Activated CD8-positive, alpha-beta memory T cell treated with anti-CD3 and anti-CD28 coated beads for 36 hours (primary cell): ENCODE measurements around the gene DAB1. TPM values are rescaled to one million over a fixed set of nuclear protein-coding genes. Genes with fewer than 3 reads are reported as not detected.

Experiments used
- CTCF ChIA-PET: fragments of 350-600 bp; sonication (Branson Sonifier 250); formaldehyde crosslinking; loops from one replicate; lab custom pipeline; 2021; ENCODE audit warnings: antibody characterized with exemption; lab: Charles Lee
- POLR2A ChIA-PET: fragments of 350-600 bp; sonication (Branson Sonifier 250); formaldehyde crosslinking; loops from one replicate; lab custom pipeline; 2021; ENCODE audit warnings: antibody characterized with exemption; lab: Charles Lee
- total RNA-seq, 2 experiments: library from RNA; stranded (reverse); gene quantifications; one replicate each; pipeline ENCODE4 v1.2.3, GENCODE V29; 2021

The DAB1 gene
- total RNA-seq = not detected

GRCh38 chr1:57423656-57424211, at the start of gene DAB1:
Gene DAB1, minus strand, starts transcription at chr1:57424060. Its CDS starts 133,030 bp downstream, at chr1:57291030.
- CTCF ChIA-PET = interaction anchor here (1.4 kb wide), 1 partner anchor 11 kb away, joined by 4 read pairs; no protein-coding TSS in a partner anchor
- POLR2A ChIA-PET = no interaction called here

GRCh38 chr1:57473448-57473847, 49.6 kb upstream of the DAB1 start:
- POLR2A ChIA-PET = no interaction called here
- CTCF ChIA-PET = no interaction called here

DNA sequence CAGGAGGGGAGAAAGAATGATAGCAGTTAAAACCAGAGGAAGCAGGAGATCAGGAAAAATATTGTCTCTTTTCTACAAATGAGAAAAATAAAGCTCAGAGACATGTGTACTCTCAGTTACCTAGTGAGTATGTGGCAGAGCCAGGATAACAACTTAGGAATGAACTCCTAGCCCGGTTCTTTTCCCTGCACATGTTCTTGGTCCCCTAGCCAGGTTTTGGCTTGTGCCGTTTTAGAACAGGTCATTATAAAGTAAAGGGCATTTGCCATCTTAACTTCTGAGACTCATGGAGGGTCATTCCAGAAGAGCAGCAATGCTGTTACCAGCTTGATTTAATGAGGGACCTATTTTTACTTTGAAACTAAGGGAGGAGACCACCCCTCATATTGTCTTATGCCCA, 48.1 kb upstream of the DAB1 start:
- CTCF ChIA-PET = no interaction called here
- POLR2A ChIA-PET = no interaction called here

DNA sequence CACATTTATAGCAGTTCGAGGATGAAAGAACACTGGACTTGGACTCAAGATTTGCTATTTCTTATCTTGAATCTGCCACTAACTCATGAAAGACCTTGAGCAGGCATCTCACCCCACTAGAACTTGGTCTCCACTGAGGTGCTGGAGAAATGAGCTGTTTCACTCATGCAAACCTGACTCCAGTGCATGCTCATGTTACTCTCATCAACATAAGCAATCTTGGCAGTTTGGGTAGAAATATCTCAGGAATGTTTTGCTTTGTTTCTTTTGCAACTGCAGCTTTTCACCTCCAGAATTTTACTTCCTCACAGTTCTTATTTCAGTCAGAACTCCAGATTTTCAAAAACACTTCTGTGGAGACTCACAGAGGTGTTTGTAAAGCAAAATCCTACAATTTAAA, 46.2 kb upstream of the DAB1 start:
- POLR2A ChIA-PET = no interaction called here
- CTCF ChIA-PET = no interaction called here

GRCh38 chr1:57468641-57469523, 45.0 kb upstream of the DAB1 start:
- ChIA-PET POLR2A (no interaction called here), CTCF (no interaction called here)

- CTCF ChIA-PET = no interaction called here
- POLR2A ChIA-PET = no interaction called here
These were observed 44.0 kb upstream of the DAB1 start for GRCh38 chr1:57467830-57468229.

DNA sequence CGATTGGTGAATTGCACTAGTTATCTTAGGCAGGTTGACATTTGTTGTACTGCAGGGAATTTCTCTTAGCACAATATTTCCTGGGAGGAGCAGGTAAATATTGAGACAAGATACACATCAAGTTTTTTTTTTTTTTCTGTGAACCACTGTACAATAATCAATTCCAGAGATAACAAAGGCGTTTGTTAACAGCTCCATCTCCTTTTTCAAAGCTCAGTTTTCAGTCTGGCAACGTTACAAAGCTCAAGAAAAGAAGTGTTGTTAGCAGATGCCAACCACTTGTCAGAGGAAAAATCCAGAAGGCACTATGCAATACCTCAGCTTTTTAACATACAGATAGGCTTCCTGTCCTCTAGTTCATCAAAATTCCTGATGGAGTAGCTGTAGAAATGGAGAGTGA, 40.9 kb upstream of the DAB1 start:
- CTCF ChIA-PET = no interaction called here

GRCh38 chr1:57463343-57463742, 39.5 kb upstream of the DAB1 start:
- CTCF ChIA-PET = no interaction called here
- POLR2A ChIA-PET = no interaction called here

More for the DNA sequence above, 40.9 kb upstream of the DAB1 start:
- POLR2A ChIA-PET = no interaction called here

- POLR2A ChIA-PET = no interaction called here
- CTCF ChIA-PET = no interaction called here
These were observed 37.5 kb upstream of the DAB1 start for GRCh38 chr1:57461405-57461804.

GRCh38 chr1:57451516-57451915, 27.7 kb upstream of the DAB1 start:
- ChIA-PET POLR2A (no interaction called here), CTCF (no interaction called here)

DNA sequence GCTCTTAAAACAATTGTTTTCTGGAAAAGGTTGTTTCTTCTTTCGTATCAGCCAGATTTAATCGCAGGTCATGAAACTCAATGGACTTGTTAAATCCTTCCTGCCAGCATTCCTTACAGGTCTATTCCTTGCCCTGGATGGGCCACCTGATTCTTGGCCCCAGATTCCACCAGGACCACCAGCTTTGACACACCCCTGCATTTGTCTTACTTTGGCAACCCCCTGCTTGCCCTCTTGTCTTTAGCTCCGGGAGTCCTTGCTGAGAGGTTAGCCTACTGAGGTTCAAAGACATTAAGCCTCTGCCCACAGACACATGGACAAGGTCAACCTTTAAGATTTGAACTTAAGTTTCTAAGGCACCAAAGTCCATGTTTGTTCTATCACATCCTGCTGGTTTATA, 27.1 kb upstream of the DAB1 start:
- CTCF ChIA-PET = no interaction called here
- POLR2A ChIA-PET = no interaction called here

DNA sequence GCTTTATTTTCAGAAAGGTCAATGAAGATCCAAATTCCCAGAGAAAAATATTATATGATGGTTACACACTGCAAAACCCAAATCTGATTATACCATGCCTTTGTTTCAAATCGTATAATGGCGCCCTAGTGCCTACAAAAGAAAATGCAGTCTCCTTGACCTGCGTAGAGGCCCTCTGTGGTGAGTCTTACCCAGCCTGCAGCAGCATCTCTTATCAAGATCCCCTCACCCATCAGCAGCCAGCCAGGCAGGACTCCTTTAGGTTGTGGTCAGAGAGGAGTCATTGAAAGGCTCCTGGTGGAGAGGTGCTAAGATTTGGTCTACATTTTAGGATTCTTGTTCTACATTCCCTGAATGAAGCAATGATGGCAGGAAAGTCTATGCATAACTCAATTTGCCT, 23.7 kb upstream of the DAB1 start:
- ChIA-PET POLR2A (no interaction called here), CTCF (no interaction called here)

DNA sequence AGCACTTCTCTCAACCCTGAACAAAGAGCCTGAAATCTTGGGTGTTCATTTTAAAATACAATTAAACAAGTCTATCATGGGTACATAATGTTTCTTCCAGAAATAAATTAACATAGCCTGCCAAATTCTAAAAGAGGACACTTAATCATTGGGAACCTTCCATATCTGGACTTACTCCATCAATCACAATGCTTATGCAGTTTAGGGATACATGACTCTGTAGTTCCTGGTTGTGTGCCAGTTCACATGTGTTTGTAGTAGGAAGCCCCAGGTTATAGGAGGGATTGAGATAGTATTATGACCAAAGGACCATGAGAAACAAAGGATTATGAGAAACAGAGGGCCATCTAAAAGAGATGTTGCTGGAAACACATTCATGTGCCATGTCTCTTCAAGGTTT, 19.1 kb upstream of the DAB1 start:
- ChIA-PET POLR2A (no interaction called here), CTCF (no interaction called here)

- ChIA-PET CTCF (no interaction called here), POLR2A (no interaction called here)
These were observed 16.2 kb upstream of the DAB1 start for GRCh38 chr1:57440096-57440495.

GRCh38 chr1:57431400-57431799, 7.5 kb upstream of the DAB1 start:
- POLR2A ChIA-PET = no interaction called here
- CTCF ChIA-PET = no interaction called here

GRCh38 chr1:57424231-57425027, 569 bp upstream of the DAB1 start:
- CTCF ChIA-PET = interaction anchor here (1.4 kb wide), 1 partner anchor 12 kb away, joined by 4 read pairs; no protein-coding TSS in a partner anchor
- POLR2A ChIA-PET = no interaction called here

DNA sequence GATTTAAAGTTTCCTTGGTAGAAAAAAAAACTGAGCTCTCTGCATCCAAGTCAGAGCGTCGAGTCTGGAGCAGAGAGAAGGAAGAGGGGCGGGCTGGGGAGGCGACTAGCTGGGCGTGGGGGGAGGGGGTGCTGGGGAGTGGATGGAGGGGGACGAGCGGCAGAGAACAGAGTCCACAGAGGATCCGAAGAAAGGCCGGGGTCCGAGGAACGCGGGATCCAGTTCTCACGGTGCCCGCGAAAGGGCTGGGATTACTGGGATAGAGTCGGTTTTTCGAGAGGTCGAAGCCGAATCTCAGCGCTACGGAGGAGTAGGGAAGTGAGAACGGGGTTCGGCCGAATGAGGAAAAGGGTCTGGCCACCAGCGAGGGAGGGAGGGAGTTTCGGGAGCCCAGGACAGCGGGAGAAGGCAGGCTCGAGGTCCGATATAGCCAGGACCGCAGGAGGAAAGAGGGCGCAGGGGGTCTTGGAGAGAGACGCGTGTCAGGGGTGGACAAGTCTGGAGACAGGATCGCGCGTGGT, 665 bp downstream of the DAB1 start:
- POLR2A ChIA-PET = no interaction called here
- CTCF ChIA-PET = no interaction called here

DNA sequence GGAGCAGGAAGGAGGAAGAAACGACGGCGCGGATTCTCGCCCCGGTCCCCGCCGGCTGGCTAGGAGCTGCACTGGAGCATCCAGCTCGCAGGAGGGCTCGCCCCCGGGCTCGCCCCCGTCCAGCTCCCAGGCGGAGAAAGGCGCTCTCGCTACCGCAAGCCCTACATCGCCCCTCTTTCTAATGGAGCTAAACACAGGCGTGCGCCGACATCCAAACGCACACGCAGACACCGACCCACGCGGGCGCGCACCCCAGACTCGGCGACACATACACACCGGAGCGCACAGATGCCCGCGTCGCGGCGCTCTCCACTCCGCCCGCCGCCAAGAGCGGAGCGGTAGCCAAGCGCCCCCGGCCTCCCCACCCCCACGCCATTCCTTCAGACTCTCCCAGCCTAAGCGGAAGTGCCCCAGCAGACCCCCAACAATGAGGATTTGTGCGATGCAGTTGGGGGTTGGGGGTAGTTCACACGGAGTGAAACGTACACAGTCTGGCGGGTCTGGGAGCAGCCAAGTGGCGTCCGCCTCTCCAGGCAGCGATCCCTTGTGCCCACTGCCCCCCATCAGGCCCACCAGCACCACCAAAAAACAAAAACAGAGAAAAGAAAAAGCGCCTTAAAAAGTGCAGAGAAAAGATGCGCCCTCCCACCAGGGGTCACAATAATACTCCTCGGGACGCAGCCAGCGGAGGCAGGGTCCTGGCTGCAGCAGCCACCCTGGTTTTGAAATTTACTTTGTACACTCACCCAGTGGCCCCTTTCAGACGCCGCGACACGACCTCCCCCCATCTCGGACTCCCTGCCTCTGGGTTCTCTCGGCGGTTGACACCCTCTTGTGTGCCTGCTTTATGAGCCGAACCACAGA, 1.4 kb downstream of the DAB1 start:
- ChIA-PET CTCF (no interaction called here), POLR2A (no interaction called here)

GRCh38 chr1:57421806-57422205, 2.1 kb downstream of the DAB1 start:
- ChIA-PET POLR2A (no interaction called here), CTCF (no interaction called here)
